Astrocyte of the cerebellum (primary cell): ENCODE measurements around the gene SLC12A7.

Experiments used
- DNase-seq: peaks from one replicate; pipeline ENCODE4 v3.0.0-alpha.2; 2011; ENCODE audit warnings: low read depth
- H3K4me3 ChIP-seq: 2 replicates; pipeline ENCODE4 v1.5.1; 2011; ENCODE audit warnings: mild to moderate bottlenecking, low read depth, low read length, moderate library complexity
- CTCF ChIP-seq: IDR thresholded peaks from 2 replicates; pipeline ENCODE4 v1.5.1; 2012; ENCODE audit warnings: low read length, low read depth, moderate library complexity, mild to moderate bottlenecking; ENCODE audit errors: missing control alignments
- in situ Hi-C: cut with HindIII; loops from 2 replicates; pipeline ENCODE4 v1.10.0; 2017; ENCODE audit warnings: low sequenced_read_pairs

Gene SLC12A7

GRCh38 chr5:1151316-1151715, 39.5 kb upstream of the SLC12A7 start:
- DNase-seq, result no peak
- H3K4me3 ChIP-seq, result no peak overlapping the region
- no peak for TF ChIP-seq CTCF
- in situ Hi-C loops, result loop anchor here (25.0 kb wide), 1 partner anchor 214 kb away; no protein-coding TSS in a partner anchor

- in situ Hi-C loops, result loop anchor here (25.0 kb wide), 1 partner anchor 214 kb away; no protein-coding TSS in a partner anchor
- no peak overlapping the region for H3K4me3 ChIP-seq
- TF ChIP-seq CTCF, result no peak
- no peak for DNase-seq
These were observed 39.0 kb upstream of the SLC12A7 start for GRCh38 chr5:1150866-1151265.

GRCh38 chr5:1144638-1145396, 33.0 kb upstream of the SLC12A7 start:
- no peak for DNase-seq
- H3K4me3 ChIP-seq, result no peak overlapping the region
- TF ChIP-seq CTCF, result no peak
- in situ Hi-C loops, result no loop called here

GRCh38 chr5:1144089-1144488, 32.2 kb upstream of the SLC12A7 start:
- in situ Hi-C loops, result no loop called here
- DNase-seq, result no peak
- no peak for TF ChIP-seq CTCF
- no peak overlapping the region for H3K4me3 ChIP-seq

GRCh38 chr5:1143670-1143951, 31.7 kb upstream of the SLC12A7 start:
- TF ChIP-seq CTCF, result no peak
- no peak overlapping the region for H3K4me3 ChIP-seq
- in situ Hi-C loops, result no loop called here
- DNase-seq, result no peak

- H3K4me3 ChIP-seq, result no peak overlapping the region
- no peak for DNase-seq
- TF ChIP-seq CTCF, result no peak
- in situ Hi-C loops, result no loop called here
These were observed 31.2 kb upstream of the SLC12A7 start for GRCh38 chr5:1142886-1143669.
